ENCODE measurements around the gene OR5A2.

GRCh38 chr11:59459916-59460315 is 33.7 kb upstream of the OR5A2 start:
- TF ChIP-seq CTCF (IDR thresholded peaks at IDR 0.05; ENCODE audit: low read depth, low read length, poor library complexity, severe bottlenecking) = no peak
- no peak for TF ChIP-seq EZH2phosphoT487 (IDR thresholded peaks at IDR 0.05; ENCODE audit: borderline replicate concordance, low read length)

Measured in DOHH2 (cell line).